IMR-90 (cell line): Measurements from ENCODE around the gene AGMO. TPM values are rescaled to one million over a fixed set of nuclear protein-coding genes. Genes with fewer than 3 reads are reported as not detected.

Source experiments
- ATAC-seq: fragments of 200-7000 bp; cut with Tn5 transposase; 2 replicates; pipeline ENCODE4 v1.9.1; 2020; ENCODE audit warnings: low read depth, mild to moderate bottlenecking, moderate library complexity
- BruUV-seq: library from RNA; stranded (reverse); fragments of 400-500 nt; replicated peaks from 2 replicates; lab custom pipeline; 2021; lab: Mats Ljungman, UMichigan
- CTCF ChIA-PET: fragments of 300-600 bp; formaldehyde crosslinking; extraction: SDS; loops from one replicate; lab custom pipeline; 2021; ENCODE audit warnings: antibody characterized with exemption; lab: Yijun Ruan, JAX
- POLR2A ChIA-PET: fragments of 300-600 bp; sonication (Branson Sonifier 250); formaldehyde crosslinking; loops from one replicate; lab custom pipeline; 2022; ENCODE audit warnings: antibody characterized with exemption; ENCODE audit not compliant: unreplicated experiment; lab: Charles Lee
- DNase-seq: peaks from one replicate; pipeline ENCODE4 v3.0.0; 2013
- H2AFZ ChIP-seq: replicated peaks from 2 replicates; pipeline ENCODE3; 2013; ENCODE audit warnings: low read length, mild to moderate bottlenecking; ENCODE audit not compliant: poor library complexity
- H2AK5ac ChIP-seq: 2 replicates; pipeline ENCODE4 v1.6.1; 2013; ENCODE audit warnings: low read depth, low read length, inconsistent platforms
- H2AK9ac ChIP-seq: replicated peaks from 2 replicates; pipeline ENCODE3; 2013; ENCODE audit warnings: mild to moderate bottlenecking, low read depth, low read length, moderate library complexity; ENCODE audit not compliant: poor library complexity
- H2BK120ac ChIP-seq: 2 replicates; pipeline ENCODE4 v1.6.1; 2013; ENCODE audit warnings: low read depth, low read length, inconsistent platforms
- H2BK15ac ChIP-seq: 3 replicates; pipeline ENCODE4 v1.6.1; 2013; ENCODE audit warnings: low read depth, low read length, inconsistent platforms
- H2BK20ac ChIP-seq: 2 replicates; pipeline ENCODE4 v1.6.1; 2013; ENCODE audit warnings: low read depth, mild to moderate bottlenecking, inconsistent platforms, low read length, moderate library complexity
- H2BK5ac ChIP-seq: 2 replicates; pipeline ENCODE4 v1.6.1; 2013; ENCODE audit warnings: mild to moderate bottlenecking, low read depth, low read length, inconsistent platforms; ENCODE audit not compliant: poor library complexity, severe bottlenecking
- H3K14ac ChIP-seq: replicated peaks from 2 replicates; pipeline ENCODE4 v1.6.1; 2013; ENCODE audit warnings: low read depth, low read length, inconsistent platforms
- H3K18ac ChIP-seq: 2 replicates; pipeline ENCODE4 v1.6.1; 2013; ENCODE audit warnings: low read depth, low read length, control low read depth
- H3K23ac ChIP-seq: 2 replicates; pipeline ENCODE4 v1.6.1; 2013; ENCODE audit warnings: low read depth, low read length, inconsistent platforms
- H3K27ac ChIP-seq: 2 replicates; pipeline ENCODE4 v1.5.1; 2013; ENCODE audit warnings: mild to moderate bottlenecking, control low read depth, low read length; ENCODE audit not compliant: insufficient read depth
- H3K27me3 ChIP-seq: 2 replicates; pipeline ENCODE4 v1.6.1; 2013; ENCODE audit warnings: low read length; ENCODE audit not compliant: control insufficient read depth, insufficient read depth
- H3K36me3 ChIP-seq: 2 replicates; pipeline ENCODE4 v1.6.1; 2013; ENCODE audit warnings: low read length, mixed read lengths; ENCODE audit not compliant: control insufficient read depth, insufficient read depth
- H3K4ac ChIP-seq: 2 replicates; pipeline ENCODE4 v1.6.1; 2013; ENCODE audit warnings: low read depth, low read length, inconsistent platforms
- H3K4me1 ChIP-seq: 2 replicates; pipeline ENCODE4 v1.6.1; 2013; ENCODE audit warnings: low read length, mixed read lengths; ENCODE audit not compliant: control insufficient read depth, insufficient read depth
- H3K4me2 ChIP-seq: 2 replicates; pipeline ENCODE4 v1.6.1; 2013; ENCODE audit warnings: low read depth, mild to moderate bottlenecking, control low read depth, low read length, moderate library complexity
- H3K4me3 ChIP-seq: 2 replicates; pipeline ENCODE4 v1.5.1; 2013; ENCODE audit warnings: low read depth, mild to moderate bottlenecking, control low read depth, low read length, moderate library complexity; ENCODE audit not compliant: insufficient read depth
- H3K56ac ChIP-seq: 2 replicates; pipeline ENCODE4 v1.6.1; 2013; ENCODE audit warnings: low read length, inconsistent platforms; ENCODE audit not compliant: insufficient read depth; ENCODE audit errors: extremely low read depth
- H3K79me1 ChIP-seq, 2 experiments: 2 replicates each; pipeline ENCODE4 v1.6.1; 2013; ENCODE audit warnings: low read length in 2 of 2, inconsistent platforms in 1 of 2, low read depth in 1 of 2
- H3K9ac ChIP-seq: 2 replicates; pipeline ENCODE4 v1.6.1; 2013; ENCODE audit warnings: low read depth, low read length, control low read depth
- H3K9me1 ChIP-seq: 2 replicates; pipeline ENCODE4 v1.6.1; 2013; ENCODE audit warnings: low read length, inconsistent platforms; ENCODE audit not compliant: insufficient read depth
- H3K9me3 ChIP-seq: 2 replicates; pipeline ENCODE4 v1.6.1; 2013; ENCODE audit warnings: low read length; ENCODE audit not compliant: control insufficient read depth, insufficient read depth
- H4K20me1 ChIP-seq: 2 replicates; pipeline ENCODE4 v1.6.1; 2013; ENCODE audit warnings: low read length, inconsistent platforms; ENCODE audit not compliant: insufficient read depth
- H4K5ac ChIP-seq: 2 replicates; pipeline ENCODE4 v1.6.1; 2013; ENCODE audit warnings: mild to moderate bottlenecking, low read depth, low read length, control low read depth
- H4K8ac ChIP-seq, 2 experiments: 2 replicates each; pipeline ENCODE4 v1.6.1; 2013; ENCODE audit warnings: low read depth in 2 of 2, low read length in 2 of 2, control low read depth in 1 of 2, inconsistent platforms in 1 of 2
- H4K91ac ChIP-seq: 2 replicates; pipeline ENCODE4 v1.6.1; 2013; ENCODE audit warnings: low read depth, low read length, inconsistent platforms; ENCODE audit not compliant: insufficient read depth
- CEBPB ChIP-seq: IDR thresholded peaks from 2 replicates; pipeline ENCODE4 v1.6.1; 2012; ENCODE audit warnings: low read depth, low read length, improper control_type of control experiment
- MAFK ChIP-seq: IDR thresholded peaks from 2 replicates; pipeline ENCODE4 v1.6.1; 2012; ENCODE audit warnings: low read depth, low read length, improper control_type of control experiment
- MAZ ChIP-seq: IDR thresholded peaks from 2 replicates; pipeline ENCODE4 v1.6.1; 2012; ENCODE audit warnings: low read depth, mild to moderate bottlenecking, low read length, improper control_type of control experiment, moderate library complexity, borderline replicate concordance
- MXI1 ChIP-seq: IDR thresholded peaks from 2 replicates; pipeline ENCODE4 v1.6.1; 2012; ENCODE audit warnings: low read depth, mild to moderate bottlenecking, low read length, moderate library complexity, borderline replicate concordance
- NFE2L2 ChIP-seq: fragments of 150-350 bp; IDR thresholded peaks from 2 replicates; pipeline ENCODE4 v1.6.1; 2016; ENCODE audit warnings: low read depth, mild to moderate bottlenecking, low read length
- POLR2A ChIP-seq: IDR thresholded peaks from 2 replicates; pipeline ENCODE4 v1.6.1; 2012; ENCODE audit warnings: mild to moderate bottlenecking, low read depth, low read length
- RAD21 ChIP-seq: IDR thresholded peaks from 2 replicates; pipeline ENCODE4 v1.6.1; 2012; ENCODE audit warnings: low read length, improper control_type of control experiment
- RFX5 ChIP-seq: IDR thresholded peaks from 2 replicates; pipeline ENCODE4 v1.8.0; 2012; ENCODE audit warnings: low read depth, mild to moderate bottlenecking, low read length, moderate library complexity
- SMC3 ChIP-seq: fragments of 150-350 bp; IDR thresholded peaks from 2 replicates; pipeline ENCODE4 v1.6.1; 2016; ENCODE audit warnings: low read depth, mild to moderate bottlenecking, antibody characterized with exemption, low read length, moderate library complexity
- WGBS, 2 experiments: methylation state at CpG; one replicate each; pipeline versions ENCODE4 v1.1.5 to v1.1.7; 2013; ENCODE audit warnings: missing lambda C conversion rate in 2 of 2; ENCODE audit not compliant: insufficient read length in 1 of 2; ENCODE audit errors: extremely low coverage in 2 of 2; 5-methylcytosine and 5-hydroxymethylcytosine counted together
- dilution Hi-C: fragments of 300-500 bp; cut with HindIII; formaldehyde crosslinking; loops from one replicate; pipeline ENCODE4 v1.14.3; 2018; ENCODE audit warnings: low sequenced_read_pairs; ENCODE audit not compliant: unreplicated experiment
- in situ Hi-C: fragments of 300-500 bp; cut with MboI; formaldehyde crosslinking; loops from 3 replicates; pipeline ENCODE4 v1.14.3; 2019; ENCODE audit warnings: low sequenced_read_pairs, inconsistent platforms, mixed read lengths
- intact Hi-C: fragments of 100-400 bp; cut with micrococcal nuclease; formaldehyde crosslinking; loops from 2 replicates; pipeline ENCODE4 v1.10.0; 2022
- polyA plus RNA-seq, 3 experiments: library from polyadenylated mRNA; depleted of rRNA; stranded (reverse); fragments of >200 nt; gene quantifications; 2 replicates each; pipeline ENCODE4 v1.2.3, GENCODE V29; 2012; ENCODE audit warnings: low replicate concordance in 1 of 3
- total RNA-seq: library from RNA; depleted of rRNA; stranded (reverse); fragments of >200 nt; gene quantifications from 2 replicates; pipeline ENCODE4 v1.2.3, GENCODE V29; 2012
- TF ChIP-seq, protein P1 (sequence below): conservative IDR thresholded peaks from 2 replicates; pipeline ENCODE4 v1.5.1; 2012; ENCODE audit warnings: mild to moderate bottlenecking, low read depth, low read length, improper control_type of control experiment
- TF ChIP-seq, protein P2 (sequence below): fragments of 150-350 bp; IDR thresholded peaks from 2 replicates; pipeline ENCODE4 v1.6.1; 2016; ENCODE audit warnings: low read depth, mild to moderate bottlenecking, low read length, moderate library complexity, borderline replicate concordance
- TF ChIP-seq, protein P3 (sequence below): fragments of 150-350 bp; IDR thresholded peaks from 2 replicates; pipeline ENCODE4 v1.6.1; 2017; ENCODE audit warnings: mild to moderate bottlenecking, antibody characterized with exemption, low read length, low read depth

The AGMO gene
- total and polyA plus RNA-seq, 2 of the 4 experiments (the other 2 are of a cell fraction) = not detected

DNA sequence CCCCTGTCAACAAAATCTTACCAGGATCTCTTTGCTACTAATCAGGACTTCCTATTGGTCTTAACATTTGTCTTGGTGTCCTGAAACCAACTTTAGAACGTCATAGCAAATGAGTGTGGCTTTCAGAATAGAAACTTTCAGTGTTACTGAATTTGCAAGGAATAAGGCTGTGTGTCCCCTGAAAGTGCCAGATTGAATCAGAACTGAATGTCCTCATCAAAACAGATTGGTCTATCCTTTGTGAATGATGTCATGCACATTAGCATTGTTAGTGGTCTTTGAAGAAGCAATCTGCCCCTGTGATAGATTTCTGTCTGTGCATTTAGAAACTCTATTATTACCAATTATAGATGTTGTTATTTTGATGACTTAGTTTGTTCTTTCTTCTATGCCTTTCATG is 119.9 kb downstream of the AGMO start:
- Histone ChIP-seq H3K9ac (no peak overlapping the region), H3K4me2 (no peak overlapping the region), H2BK20ac (no peak overlapping the region), H2AK9ac (no peak overlapping the region), H3K4ac (no peak overlapping the region), H3K79me1 (no peaks in the 10 kb centered on the region), H3K14ac (no peak overlapping the region), H3K27ac (no peak overlapping the region), H3K56ac (no peak overlapping the region), H2AFZ (no peak overlapping the region), H2BK120ac (no peak overlapping the region), H4K20me1 (no peaks in the 10 kb centered on the region), H3K23ac (no peak overlapping the region), H4K5ac (no peak overlapping the region), H3K27me3 (no peaks in the 10 kb centered on the region), H4K8ac (no peak overlapping the region), H2AK5ac (no peak overlapping the region), H4K91ac (no peak overlapping the region), H3K18ac (no peak overlapping the region), H3K4me3 (no peak overlapping the region), H2BK5ac (no peak overlapping the region), H3K9me3 (no peaks in the 10 kb centered on the region), H3K9me1 (no peaks in the 10 kb centered on the region), H2BK15ac (no peak overlapping the region), H3K36me3 (no peaks in the 10 kb centered on the region), H3K4me1 (no peaks in the 10 kb centered on the region)
- no CpG with 5 or more reads among the region's 1 CpG for WGBS, 2 experiments
- CTCF ChIA-PET = no interaction called here
- no peak for ATAC-seq
- in situ Hi-C loops (no loop called here), intact Hi-C loops (no loop called here), dilution Hi-C loops (no loop called here)
- TF ChIP-seq SMC3 = no peak
- TF ChIP-seq MAFK = no peak
- TF ChIP-seq, protein P1, sequence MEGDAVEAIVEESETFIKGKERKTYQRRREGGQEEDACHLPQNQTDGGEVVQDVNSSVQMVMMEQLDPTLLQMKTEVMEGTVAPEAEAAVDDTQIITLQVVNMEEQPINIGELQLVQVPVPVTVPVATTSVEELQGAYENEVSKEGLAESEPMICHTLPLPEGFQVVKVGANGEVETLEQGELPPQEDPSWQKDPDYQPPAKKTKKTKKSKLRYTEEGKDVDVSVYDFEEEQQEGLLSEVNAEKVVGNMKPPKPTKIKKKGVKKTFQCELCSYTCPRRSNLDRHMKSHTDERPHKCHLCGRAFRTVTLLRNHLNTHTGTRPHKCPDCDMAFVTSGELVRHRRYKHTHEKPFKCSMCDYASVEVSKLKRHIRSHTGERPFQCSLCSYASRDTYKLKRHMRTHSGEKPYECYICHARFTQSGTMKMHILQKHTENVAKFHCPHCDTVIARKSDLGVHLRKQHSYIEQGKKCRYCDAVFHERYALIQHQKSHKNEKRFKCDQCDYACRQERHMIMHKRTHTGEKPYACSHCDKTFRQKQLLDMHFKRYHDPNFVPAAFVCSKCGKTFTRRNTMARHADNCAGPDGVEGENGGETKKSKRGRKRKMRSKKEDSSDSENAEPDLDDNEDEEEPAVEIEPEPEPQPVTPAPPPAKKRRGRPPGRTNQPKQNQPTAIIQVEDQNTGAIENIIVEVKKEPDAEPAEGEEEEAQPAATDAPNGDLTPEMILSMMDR = no peak
- TF ChIP-seq, protein P2, sequence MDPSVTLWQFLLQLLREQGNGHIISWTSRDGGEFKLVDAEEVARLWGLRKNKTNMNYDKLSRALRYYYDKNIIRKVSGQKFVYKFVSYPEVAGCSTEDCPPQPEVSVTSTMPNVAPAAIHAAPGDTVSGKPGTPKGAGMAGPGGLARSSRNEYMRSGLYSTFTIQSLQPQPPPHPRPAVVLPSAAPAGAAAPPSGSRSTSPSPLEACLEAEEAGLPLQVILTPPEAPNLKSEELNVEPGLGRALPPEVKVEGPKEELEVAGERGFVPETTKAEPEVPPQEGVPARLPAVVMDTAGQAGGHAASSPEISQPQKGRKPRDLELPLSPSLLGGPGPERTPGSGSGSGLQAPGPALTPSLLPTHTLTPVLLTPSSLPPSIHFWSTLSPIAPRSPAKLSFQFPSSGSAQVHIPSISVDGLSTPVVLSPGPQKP = no peak
- TF ChIP-seq MXI1 = no peak
- no peak for TF ChIP-seq NFE2L2
- TF ChIP-seq, protein P3, sequence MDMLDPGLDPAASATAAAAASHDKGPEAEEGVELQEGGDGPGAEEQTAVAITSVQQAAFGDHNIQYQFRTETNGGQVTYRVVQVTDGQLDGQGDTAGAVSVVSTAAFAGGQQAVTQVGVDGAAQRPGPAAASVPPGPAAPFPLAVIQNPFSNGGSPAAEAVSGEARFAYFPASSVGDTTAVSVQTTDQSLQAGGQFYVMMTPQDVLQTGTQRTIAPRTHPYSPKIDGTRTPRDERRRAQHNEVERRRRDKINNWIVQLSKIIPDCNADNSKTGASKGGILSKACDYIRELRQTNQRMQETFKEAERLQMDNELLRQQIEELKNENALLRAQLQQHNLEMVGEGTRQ = no peak
- no peak for TF ChIP-seq POLR2A
- TF ChIP-seq RAD21 = no peak
- TF ChIP-seq CEBPB = no peak
- TF ChIP-seq MAZ = no peak
- no peak for TF ChIP-seq RFX5
- DNase-seq = no peak
- POLR2A ChIA-PET = no interaction called here
- BruUV-seq = no TSS peak
